Measurements from ENCODE around the gene PSMB7.

GRCh38 chr9:124361128-124361527 is 54.1 kb downstream of the PSMB7 start:
- no peak for TF ChIP-seq ZNF512 (CRISPR knock-in tag; IDR thresholded peaks at IDR 0.05; ENCODE audit: borderline replicate concordance)
- no peak for TF ChIP-seq CTCF (IDR thresholded peaks at IDR 0.05)
- no peak for TF ChIP-seq JUN (CRISPR knock-in tag; IDR thresholded peaks at IDR 0.05)
- TF ChIP-seq, protein P1, sequence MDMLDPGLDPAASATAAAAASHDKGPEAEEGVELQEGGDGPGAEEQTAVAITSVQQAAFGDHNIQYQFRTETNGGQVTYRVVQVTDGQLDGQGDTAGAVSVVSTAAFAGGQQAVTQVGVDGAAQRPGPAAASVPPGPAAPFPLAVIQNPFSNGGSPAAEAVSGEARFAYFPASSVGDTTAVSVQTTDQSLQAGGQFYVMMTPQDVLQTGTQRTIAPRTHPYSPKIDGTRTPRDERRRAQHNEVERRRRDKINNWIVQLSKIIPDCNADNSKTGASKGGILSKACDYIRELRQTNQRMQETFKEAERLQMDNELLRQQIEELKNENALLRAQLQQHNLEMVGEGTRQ (CRISPR knock-in tag; IDR thresholded peaks at IDR 0.05) = no peak
- TF ChIP-seq NR3C1 (CRISPR knock-in tag; conservative IDR thresholded peaks at IDR 0.05; ENCODE audit: low read depth) = no peak

Data from WTC11 (cell line).